ENCODE results near the gene ABCA13.

DNA sequence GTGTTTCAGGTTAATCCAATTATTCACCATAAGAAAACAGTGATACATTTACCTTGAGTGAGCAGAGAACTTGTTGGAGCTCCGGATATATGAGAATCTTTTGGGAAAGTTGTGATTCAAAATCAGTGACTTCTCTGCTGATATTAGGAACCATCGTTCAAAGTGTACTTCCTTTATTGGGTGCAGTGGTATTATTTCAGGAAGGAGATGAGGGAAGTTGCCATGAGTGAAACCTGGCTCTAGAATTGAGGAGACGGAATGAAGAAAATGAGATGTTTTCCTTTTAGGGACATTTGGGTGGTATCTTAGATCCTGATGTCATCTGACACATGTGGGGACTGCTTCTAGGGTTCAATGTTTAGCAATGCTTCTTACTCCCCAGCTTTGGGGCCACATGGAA is 343.9 kb downstream of the ABCA13 start:
- TF ChIP-seq POLR2A (IDR thresholded peaks at IDR 0.05; ENCODE audit: low read depth, low read length) (no peak), POLR2AphosphoS5 (IDR thresholded peaks at IDR 0.05; ENCODE audit: low read depth, low read length) (no peak), TAF1 (IDR thresholded peaks at IDR 0.05; ENCODE audit: borderline replicate concordance, low read depth, low read length) (no peak)

All from GM12892 (cell line).